HG03039 (cell line): ENCODE results near the gene RNF39.
"Not testable (repeated sequence)": the region's sequence is repeated elsewhere in the genome, so short reads cannot be mapped to it uniquely, and the experiment has no call there.

ENCODE experiments used
- ATAC-seq: cut with Tn5 transposase; IDR thresholded peaks from one replicate; pipeline ENCODE4 v1.9.1; 2021; ENCODE audit warnings: mild to moderate bottlenecking, moderate library complexity; ENCODE audit not compliant: unreplicated experiment

The RNF39 gene

GRCh38 chr6:30062471-30063178, 12.9 kb downstream of the RNF39 start:
- ATAC-seq, result no peak

- no peak for ATAC-seq
These were observed 13.6 kb downstream of the RNF39 start for GRCh38 chr6:30061858-30062458.

- ATAC-seq, result no peak
These were observed 14.3 kb downstream of the RNF39 start, which contains the start of gene POLR1H for GRCh38 chr6:30061092-30061857. Gene POLR1H (plus strand): TSS chr6:30061265. CDS start chr6:30061525, 260 bp downstream.

GRCh38 chr6:30060606-30061091, 14.9 kb downstream of the RNF39 start:
- ATAC-seq, result no peak

- no peak for ATAC-seq
These were observed 20.1 kb downstream of the RNF39 start for GRCh38 chr6:30055513-30055912.

- no peak for ATAC-seq
These were observed 21.9 kb downstream of the RNF39 start for GRCh38 chr6:30053682-30054081.

GRCh38 chr6:30047220-30047619, 28.3 kb downstream of the RNF39 start:
- ATAC-seq, result no peak

GRCh38 chr6:30044630-30045029, 30.9 kb downstream of the RNF39 start:
- ATAC-seq, result no peak

- ATAC-seq, result no peak
These were observed 31.8 kb downstream of the RNF39 start for GRCh38 chr6:30043744-30044143.

GRCh38 chr6:30042914-30043313, 32.7 kb downstream of the RNF39 start:
- ATAC-seq, result no peak

GRCh38 chr6:30042476-30042875, 33.1 kb downstream of the RNF39 start:
- no peak for ATAC-seq

- ATAC-seq, result no peak
These were observed 33.7 kb downstream of the RNF39 start for GRCh38 chr6:30041821-30042220.

- no peak for ATAC-seq
These were observed 34.3 kb downstream of the RNF39 start for GRCh38 chr6:30041221-30041620.

- ATAC-seq, result no peak
These were observed 38.3 kb downstream of the RNF39 start for GRCh38 chr6:30037182-30037788.

GRCh38 chr6:30035784-30036183, 39.8 kb downstream of the RNF39 start:
- ATAC-seq, result no peak

GRCh38 chr6:30033440-30033839, 42.1 kb downstream of the RNF39 start:
- not testable (repeated sequence) for ATAC-seq

GRCh38 chr6:30031381-30031780, 44.2 kb downstream of the RNF39 start:
- ATAC-seq, result no peak

- no peak for ATAC-seq
These were observed 46.0 kb downstream of the RNF39 start for GRCh38 chr6:30029588-30029987.

- ATAC-seq, result no peak
These were observed 50.4 kb downstream of the RNF39 start for GRCh38 chr6:30025186-30025585.

- not testable (repeated sequence) for ATAC-seq
These were observed 52.9 kb downstream of the RNF39 start for GRCh38 chr6:30022712-30023111.

- no peak for ATAC-seq
These were observed 53.4 kb downstream of the RNF39 start for GRCh38 chr6:30022189-30022588.
